GM19099 (cell line): Measurements from ENCODE around the gene PRKD1.

Source experiments
- POLR2A ChIP-seq: IDR thresholded peaks from 3 replicates; pipeline ENCODE4 v1.6.1; 2011; ENCODE audit warnings: low read depth; ENCODE audit not compliant: insufficient read length; ENCODE audit errors: extremely low read depth

Gene PRKD1

DNA sequence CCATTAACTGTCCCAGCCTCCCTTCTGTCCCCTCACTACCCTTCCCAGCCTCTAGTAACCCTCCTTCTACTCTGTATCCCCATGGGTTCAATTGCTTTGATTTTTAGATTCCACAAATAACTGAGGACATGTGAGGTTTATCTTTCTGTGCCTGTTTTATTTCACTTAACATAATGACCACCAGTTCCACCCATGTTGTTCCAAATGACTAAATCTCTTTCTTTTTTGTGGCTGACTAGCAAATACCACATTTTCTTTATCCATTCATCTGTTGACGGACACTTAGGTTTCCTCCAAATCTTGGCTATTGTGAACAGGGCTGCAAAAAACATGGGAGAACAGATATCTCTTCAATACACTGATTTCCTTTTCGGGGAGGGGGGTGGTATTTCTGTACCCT, 65.7 kb downstream of the PRKD1 start:
- TF ChIP-seq POLR2A = no peak

DNA sequence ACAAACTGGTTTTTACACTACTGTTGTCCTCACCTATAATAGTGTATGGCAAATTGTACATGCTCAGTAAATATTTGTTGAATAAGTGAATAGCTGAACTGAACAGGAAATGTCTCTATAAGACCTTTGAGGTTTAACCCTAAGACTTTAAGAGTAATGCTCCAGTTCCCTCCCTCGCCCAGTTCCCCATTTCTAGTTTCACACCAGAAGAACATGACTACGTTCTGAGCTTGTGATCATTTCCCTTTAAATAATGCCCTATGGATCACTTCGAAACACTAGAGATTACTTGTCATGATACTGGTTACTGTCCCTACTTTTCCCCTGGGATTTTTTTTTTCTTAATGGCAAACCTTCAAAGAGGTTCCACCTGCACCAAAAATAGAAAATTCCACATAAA, 69.3 kb downstream of the PRKD1 start:
- no peak for TF ChIP-seq POLR2A

DNA sequence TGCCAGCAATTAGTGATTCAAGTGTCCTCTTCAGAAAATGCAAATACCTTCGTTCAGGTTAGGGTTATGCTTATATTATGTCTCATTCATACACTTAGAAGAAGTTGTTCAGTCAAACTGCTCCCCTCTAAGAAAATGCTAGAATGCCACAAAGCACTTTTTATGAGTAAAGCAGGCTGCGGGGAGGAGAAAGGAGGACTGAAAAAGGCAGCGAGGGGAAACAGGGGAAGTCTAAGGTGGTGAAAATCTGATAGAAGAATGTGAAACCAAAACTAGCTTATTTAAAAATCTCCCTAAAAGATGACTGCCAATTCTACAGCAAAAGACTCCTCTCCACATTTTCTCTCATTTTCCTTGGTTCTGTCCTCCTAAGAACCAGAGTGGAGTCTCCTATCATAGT, 70.1 kb downstream of the PRKD1 start:
- TF ChIP-seq POLR2A = no peak

DNA sequence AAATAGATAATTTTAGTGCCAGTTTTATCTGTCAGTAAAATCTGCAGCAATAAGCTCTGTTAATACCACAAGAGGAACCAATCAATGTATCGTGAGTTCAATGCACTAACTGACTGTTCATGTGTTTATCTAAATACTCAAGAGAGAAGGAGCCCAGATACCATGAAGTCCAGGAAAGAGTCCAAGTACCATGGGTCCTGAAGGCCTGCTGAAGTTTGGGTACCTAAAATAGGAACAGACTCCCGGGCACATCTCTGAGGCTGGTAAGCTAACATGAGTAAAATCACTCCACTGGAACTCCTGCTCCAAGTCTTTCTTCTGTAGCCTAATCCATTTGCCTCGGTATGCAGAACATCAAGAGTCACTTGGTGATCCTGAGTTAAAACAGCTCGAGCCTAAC, 71.1 kb downstream of the PRKD1 start:
- no peak for TF ChIP-seq POLR2A

DNA sequence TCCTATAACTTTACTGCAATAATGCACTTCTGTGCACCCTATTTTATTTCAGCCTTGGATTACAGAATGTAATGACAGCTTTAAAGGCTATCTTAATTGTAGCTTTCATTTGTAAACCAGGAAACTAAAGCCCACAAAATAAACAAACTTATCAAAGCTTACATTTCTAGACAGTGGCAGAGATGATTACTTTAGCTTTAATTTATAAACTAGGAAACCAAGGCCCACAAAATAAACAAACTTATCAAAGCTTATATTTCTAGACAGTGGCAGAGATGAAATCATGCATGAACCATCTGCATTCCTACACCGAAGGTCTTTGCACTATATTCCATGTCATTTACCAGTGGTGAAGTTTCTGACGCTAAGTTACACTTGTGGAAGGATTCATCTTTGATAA, 74.4 kb downstream of the PRKD1 start:
- TF ChIP-seq POLR2A = no peak

DNA sequence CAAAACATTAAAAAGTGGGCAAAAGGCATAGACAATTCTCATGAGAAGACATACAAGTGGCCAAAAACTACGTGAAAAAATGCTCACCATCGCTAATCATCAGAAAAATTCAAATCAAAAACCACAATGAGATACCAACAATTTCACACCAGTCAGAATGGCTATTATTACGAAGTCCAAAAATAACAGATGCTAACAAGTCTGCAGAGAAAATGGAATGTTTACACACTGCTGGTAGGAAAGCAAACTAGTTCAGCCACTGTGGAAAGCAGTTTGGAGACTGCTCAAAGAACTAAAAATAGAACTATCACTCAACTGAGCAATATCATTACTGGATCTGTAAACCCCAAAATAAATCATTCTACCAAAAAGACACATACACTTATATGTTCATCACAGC, 76.2 kb downstream of the PRKD1 start:
- no peak for TF ChIP-seq POLR2A

DNA sequence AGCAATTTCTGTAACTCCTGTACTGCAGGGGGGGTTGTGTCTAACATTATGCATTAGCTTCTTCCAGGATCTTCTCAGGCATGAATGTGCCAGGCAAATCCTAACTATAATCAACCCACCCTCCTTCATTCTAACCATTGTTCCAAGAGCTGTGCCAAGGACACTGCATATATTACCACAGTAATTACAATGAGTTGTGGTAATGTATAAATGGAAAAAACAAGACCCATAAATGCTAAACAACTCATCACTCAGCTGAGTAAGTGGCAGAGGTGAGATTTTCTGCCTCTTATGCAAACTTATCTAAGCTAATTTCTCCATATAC, 80.6 kb downstream of the PRKD1 start:
- no peak for TF ChIP-seq POLR2A

DNA sequence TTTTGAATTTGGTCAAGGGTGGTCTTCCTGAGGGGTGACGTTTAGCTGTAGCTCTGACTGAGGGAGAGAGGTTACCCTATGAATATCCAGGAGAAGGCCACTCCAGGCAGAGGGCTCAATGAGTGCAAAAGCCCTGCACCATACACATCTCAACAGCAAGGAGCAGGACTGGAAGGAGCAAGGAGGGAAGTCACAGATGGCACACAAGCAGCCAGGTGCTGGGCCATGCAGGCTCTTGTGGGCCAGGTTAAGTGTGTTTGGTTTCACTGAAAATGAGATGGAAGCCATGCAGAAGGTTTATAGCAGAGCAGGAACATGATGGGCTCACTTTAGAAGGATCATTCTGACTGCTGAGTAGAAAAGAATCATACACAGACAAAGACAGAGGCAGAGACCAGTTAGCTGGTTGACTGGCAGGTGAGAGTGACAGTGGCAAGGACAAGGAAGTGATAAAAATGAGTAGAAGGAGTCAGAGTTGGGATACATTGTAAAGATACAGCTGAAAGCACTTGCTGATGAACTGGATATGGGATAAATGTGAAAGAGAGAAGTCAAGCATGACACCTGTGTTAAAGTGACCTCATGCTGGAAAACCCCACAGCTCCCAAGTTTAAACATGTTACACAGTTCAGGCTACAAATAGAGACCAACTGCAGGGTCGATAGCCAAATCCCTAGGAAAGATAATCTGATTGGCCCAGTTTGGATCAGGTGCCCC, 81.2 kb downstream of the PRKD1 start:
- TF ChIP-seq POLR2A = no peak

DNA sequence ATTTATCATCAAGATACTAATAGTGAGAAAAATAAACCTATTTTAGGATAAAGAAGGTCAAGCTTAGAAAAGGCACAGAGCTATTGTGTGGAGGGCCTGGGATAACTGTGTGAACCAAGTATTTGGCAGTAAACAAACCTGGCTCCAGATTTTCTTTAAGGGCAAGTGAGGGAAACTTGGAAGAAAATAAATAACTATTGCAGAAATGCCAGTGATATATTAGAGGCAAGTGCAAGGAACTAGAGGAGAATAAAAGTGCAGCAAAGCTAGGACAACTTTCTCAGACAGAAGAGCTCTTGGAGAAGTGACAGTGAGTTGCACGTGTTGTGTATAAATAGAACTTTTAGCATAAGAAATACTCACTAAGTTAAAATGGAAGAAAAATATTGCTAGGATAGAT, 83.7 kb downstream of the PRKD1 start:
- TF ChIP-seq POLR2A = no peak

DNA sequence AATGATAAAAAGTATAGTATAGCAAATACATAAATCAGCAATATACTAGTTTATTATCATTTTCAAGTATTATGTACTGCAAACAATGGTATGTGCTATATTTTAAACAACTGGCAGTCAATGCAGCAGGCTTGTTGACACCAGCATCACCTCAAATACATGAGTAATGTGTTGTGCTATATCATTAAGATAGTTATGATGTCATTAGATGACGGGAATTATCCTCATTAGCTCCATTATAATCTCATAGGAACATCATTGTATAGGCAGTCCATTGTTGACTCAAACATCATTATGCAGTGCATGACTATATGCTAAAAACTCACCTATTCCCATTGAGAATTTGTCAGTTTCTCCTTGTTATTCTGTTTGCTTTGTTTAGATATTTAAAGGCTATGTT, 85.4 kb downstream of the PRKD1 start:
- no peak for TF ChIP-seq POLR2A

DNA sequence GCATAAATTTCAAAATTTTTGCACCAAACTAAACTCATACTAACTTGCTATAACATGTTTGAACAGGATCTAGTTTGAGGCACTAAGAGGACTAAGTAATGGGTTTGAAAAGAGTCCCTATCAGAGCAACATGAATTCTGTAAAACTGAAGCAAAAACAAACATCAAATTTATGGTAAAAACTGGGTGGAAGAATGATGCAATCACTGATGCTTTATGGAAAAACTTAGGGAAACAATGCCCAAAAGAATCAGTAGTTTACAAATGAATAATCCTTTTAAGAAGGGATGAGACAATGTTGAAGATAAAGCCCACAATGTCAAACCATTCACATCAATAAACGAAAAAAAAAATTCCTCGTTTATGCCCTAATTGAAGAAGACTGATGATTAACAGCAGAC, 88.9 kb downstream of the PRKD1 start:
- TF ChIP-seq POLR2A = no peak

DNA sequence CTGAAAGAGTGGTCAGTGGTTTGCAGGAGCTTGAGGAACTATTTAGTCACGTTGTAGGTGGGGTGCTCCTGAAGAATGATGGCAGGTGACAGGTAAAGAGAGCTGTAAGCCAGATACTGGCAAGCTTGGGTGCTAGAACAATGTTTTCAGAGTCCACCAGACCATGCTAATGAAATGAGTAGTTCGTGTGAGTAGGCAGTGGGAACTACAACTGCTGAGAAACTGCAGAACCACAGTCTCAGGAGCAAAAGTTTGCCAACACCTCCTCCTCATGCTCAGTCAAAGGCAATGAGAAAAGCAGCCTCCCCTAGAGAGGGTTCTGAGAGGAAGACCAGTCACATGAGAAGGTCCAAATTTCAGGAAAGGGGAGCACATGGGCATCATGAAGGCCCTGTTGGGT, 91.3 kb downstream of the PRKD1 start:
- TF ChIP-seq POLR2A = no peak

DNA sequence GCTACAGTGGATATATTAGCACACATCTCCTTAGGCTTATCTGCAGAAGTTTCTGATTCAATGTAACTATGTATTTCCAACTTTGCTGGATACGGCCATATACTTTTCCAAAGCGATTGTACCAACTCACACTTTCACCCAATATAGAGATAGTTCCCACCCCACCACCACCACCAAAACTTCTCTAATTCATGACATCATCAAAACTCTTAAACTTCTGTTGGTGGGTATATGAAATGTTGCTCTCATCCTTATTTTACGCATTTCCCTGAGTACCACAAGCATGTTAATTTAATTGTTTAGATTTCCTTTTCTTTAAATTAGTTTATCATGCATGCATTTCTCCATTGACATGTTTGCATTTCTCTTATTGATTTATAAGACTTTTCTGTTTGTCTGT, 95.6 kb downstream of the PRKD1 start:
- TF ChIP-seq POLR2A = no peak

DNA sequence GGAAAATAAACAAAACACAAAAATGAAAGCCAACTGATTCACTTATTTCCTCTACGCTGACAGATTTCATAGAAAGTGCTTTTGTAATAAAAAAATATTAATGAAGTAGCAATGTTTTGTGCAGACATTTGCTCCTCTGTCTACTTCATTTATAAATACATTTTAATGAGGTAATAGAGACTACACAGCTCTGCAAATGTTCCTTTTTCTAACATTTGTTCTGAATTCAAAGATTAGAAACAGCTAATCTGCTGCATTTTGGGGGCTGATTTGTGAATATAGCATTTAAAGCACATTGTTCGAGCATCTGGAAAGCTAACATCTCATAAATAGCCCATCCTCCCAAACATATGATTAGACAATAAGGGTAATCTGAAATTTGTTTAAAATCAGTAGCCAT, 97.8 kb downstream of the PRKD1 start:
- TF ChIP-seq POLR2A = no peak

DNA sequence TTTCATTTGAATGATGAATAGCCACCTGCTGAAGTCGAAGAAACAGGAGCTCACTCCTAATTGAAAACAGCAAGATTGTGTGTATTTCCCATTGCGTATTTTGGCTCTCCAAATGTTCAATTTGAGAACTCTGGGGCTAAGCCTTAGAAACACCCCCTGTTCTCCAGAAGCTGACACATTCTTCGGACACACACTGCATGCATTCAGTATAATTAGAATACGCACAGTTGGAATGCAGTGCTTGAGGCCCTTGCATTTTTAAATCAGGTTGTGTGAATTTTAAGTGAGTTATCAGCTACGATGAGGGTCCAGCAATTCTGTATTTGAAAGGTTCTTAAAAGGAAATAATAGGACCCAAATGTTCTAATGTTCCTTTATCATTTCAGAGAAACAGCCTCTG, 103.8 kb downstream of the PRKD1 start:
- TF ChIP-seq POLR2A = no peak

DNA sequence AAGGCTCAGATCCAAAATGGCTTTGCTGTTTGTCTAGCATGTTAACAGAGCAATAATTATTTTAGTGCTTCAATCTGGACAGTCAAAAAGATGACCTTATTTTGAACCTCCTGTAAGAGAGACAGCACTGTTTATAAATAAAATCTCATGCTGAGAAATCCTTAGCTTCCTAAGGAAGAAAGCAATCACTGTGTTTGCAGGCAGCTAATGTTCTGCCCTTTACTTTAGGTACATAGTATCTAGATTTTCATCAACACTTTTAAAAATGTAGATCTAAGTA, 105.3 kb downstream of the PRKD1 start:
- no peak for TF ChIP-seq POLR2A

DNA sequence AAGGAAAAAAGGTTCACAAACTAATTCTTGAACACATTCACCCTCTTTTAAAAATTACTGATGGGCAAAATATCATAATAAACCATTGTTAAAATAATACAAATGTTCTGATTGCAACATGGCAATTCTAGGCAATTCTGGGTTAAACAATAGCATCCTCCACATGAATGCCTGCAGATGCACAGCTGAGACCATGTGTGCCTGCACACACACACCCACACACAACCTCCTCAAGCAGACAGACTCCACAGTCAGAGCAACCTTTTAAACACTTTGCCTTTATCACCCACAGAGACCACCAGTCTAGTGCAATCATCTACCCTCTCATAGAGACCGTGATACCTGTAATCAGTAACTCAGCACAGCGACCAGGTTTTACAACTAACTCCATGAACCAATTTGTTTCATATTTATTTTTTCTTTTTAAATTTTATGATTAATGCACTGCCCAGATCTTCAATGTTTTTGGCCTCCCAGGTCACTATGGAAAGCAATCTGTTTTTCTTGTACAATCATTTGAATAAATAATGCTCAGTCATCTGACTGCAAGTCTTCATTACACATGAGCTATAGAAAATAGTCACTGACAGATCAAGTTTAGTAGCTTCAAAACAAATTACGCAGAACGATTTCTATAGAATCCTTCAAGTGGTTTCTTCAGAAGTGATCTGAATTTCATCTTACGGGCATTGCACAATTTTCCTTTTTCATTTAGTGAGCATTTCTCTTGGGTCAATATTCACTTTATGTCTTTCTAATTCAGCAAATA, 105.8 kb downstream of the PRKD1 start:
- TF ChIP-seq POLR2A = no peak
